Superior temporal gyrus (tissue), 1 donor: ENCODE data around the gene FCMR.
A peak's percentile ranks its signal among the peaks of the same experiment; 100 is the strongest.
"Not testable (repeated sequence)": the region's sequence is repeated elsewhere in the genome, so short reads cannot be mapped to it uniquely, and the experiment has no call there.

ENCODE experiments used
- DNase-seq: peaks from one replicate; pipeline ENCODE4 v3.0.0-alpha.2; 2016; ENCODE audit errors: extremely low spot score

FCMR gene

DNA sequence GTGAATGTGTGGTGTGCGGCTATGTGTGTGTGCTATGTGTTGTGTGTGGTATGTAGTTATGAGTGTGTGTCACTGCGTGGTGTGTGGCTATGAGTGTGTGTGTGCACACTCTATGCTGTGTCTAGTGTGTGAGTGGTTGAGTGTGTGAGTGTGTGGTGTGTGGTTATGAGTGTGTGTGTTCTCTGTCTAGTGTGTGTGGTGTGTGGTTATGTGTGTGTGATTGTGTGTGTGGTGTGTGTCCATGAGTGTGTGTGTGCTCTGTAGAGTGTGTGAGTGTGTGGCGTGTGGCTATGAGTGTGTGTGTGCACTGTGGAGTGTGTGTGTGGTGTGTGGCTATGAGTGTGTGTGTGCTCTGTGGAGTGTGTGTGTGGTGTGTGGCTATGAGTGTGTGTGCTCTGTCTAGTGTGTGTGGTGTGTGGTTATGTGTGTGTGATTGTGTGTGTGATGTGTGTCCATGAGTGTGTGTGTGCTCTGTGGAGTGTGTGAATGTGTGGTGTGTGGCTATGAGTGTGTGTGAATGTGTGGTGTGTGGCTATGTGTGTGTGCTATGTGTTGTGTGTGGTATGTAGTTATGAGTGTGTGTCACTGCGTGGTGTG, 2.3 kb upstream of the FCMR start:
- DNase-seq: not testable (repeated sequence)

DNA sequence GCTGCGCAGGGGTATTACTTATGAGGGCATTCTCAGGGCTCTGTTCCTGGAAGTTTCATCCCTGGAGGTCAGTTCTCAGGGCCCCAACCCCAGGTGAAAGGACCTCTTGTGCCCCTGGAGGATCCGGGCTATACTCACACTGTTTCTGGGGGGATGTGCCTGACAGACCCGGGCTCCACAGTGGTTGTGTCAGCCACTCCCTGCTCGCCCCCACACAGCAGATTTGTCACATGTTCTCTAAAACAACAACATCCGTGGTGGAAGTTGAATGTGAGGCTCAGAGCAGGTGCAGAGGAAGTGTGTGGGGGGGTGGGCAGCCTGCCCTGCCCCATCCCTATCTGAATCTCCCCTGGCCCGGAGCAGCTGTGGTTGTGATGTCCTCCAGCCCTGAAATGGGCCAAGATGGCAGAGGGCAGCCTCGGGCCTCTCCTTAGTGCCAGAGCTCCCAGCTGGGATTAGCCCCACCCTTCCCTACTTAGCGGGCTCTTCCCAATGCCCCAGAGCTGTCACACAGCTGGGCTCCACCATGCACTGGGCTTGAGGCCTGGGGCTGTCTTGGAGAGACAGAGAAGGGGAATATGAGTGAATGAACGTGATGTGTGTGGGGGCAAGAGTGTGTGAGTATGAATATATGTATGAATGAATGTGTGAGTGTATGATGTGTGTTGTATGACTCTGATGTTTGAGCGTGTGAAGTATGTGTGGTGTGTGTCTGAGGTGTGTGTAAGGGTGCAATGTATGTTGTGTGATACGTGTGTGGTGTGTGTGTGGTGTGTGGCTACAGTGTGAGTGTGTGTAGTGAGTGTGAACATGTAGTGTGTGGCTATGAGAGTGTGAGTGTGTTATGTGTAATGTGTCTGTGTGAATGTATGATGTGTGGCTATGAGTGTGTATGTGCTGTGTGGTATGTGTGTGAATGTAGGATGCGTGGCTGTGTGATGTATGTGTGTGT, 1.5 kb upstream of the FCMR start:
- no peak for DNase-seq

DNA sequence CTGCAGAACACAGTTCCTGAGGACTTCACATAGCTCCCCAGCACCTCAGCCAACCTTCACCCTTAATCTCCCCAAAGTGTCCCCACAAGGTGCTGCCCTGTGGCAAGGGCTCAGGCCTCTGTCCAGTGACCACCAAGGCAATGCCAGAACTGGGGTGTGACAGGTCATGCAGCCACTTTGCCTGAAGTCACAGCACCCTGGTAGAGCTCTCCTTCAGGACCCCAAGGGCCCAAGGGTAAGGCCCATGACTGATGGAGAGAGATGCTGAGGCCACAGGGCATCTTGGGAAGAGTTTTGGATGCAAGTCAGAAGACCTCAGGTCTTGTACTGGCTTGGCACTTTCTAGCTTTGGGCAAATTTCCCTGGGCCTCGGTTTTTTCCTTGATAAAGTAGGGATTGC, 783 bp upstream of the FCMR start:
- DNase-seq: no peak

DNA sequence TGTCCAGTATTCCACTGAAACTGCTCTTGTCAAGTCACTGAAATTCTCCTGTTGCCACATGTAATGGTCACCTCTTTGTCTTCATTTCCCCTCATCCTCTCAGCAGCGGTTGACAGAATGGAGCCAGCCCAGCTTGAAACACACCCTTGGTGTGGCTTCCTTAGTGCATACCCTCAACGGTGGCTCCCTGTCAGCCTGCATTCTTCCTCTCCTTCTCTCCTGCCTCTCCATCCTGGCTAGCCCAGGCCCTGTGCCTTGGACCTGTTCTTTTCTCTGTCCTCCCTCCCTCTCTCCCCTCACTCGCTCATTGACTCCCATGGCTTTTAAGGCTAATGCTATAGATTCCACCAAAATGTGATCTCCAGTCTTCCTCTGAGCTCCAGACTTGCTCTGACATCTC, 3.7 kb downstream of the FCMR start:
- no peak for DNase-seq

DNA sequence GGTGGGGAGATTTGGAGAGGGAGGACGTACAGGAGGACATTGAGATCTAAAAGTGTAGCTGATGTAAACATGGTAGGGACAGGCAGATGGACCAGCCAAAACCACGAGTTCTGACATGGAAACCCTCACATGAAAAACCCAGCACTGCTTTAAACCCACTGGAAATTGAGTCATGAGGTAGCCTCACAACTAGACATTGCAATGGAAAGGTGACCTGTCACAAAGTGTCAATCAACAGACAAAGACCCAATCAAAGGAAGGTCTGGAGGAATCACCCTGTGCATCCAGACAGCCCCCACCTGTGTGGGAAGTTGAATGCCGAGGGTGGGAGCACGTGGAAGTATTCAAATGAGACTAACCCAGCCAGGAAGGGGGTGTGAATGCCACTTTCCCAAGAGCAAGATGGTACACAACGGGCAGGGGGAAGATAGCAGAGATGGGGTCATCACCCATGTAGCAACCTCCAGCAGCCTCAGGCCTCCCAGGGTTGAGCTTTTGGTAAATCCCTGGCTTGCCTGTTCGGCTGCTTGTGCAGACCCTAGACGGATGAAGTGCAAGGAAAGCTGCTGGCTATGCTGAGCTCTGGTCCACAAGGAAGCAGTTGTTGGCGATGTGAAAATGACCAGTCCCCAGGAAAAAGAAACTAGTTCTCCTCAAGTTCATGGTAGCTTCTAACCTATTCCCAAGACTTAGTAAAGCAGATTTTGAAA, 5.6 kb downstream of the FCMR start:
- no peak for DNase-seq

DNA sequence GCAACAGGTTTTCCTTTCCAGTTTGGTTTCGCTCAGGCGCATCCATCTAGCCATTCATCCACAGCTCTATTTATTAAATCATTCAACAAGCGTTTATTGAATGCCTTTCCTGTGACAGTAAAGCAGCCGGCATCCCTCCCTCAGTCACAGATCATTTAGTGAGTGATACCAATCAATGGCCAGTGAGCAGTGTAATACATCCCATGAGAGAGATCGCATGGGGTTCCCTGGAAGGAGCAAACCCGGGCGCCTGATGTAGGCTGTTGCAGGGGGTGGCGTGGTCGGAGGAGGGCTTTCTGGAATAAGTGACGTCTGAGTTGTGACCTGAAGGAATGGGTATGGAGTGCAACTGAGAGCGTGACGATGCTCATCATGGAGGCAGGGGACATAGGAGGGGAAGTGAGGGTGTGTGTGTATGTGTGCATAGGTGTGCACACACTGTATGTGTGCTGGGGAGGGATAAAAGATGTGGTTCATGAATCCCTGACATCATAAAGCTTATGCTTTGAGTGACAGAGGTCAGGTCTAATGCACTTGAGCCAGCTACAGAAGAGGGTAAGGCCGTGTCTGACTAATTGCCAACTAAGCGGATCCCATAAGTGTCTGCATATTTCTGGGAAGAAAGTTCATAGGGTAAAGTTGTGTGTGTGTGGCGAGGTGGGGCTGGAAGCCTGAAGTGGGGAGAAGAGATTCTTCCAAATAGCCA, 6.6 kb downstream of the FCMR start:
- DNase-seq: no peak

DNA sequence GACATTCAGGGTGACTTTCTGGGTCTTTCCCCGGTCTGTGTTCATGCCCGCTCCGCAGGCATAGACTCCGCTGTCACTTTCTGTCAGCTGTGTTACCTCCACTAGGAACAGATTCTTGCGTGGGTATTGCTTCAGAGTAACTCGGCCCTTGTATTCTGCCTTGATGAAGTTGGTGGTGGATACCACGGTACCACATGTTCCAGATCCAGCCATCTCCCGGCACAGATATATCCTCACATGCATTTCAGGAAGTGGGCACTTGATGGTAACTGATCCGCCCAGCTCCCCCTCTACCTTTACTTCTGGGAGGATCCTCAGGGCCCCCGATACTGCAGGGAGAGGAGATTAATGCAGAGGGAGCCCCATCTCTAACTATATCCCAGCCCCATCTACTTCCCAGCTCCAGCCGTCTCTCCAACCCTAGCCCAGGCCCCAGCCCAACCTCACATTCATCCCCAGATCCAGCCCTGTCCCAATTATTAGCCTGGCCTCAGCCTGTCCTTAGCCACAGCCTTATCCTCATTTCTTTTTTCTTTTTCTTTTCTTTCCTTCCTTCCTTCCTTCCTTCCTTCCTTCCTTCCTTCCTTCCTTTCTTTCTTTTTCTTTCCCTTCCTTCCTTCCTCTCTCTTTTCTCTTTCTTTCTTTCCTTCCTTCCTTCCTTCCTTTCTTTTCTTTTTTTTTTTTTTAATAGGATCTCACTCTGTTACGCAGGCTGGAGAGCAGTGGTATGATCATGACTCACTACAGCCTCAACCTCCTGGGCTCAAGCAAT, 7.8 kb downstream of the FCMR start:
- no peak for DNase-seq

DNA sequence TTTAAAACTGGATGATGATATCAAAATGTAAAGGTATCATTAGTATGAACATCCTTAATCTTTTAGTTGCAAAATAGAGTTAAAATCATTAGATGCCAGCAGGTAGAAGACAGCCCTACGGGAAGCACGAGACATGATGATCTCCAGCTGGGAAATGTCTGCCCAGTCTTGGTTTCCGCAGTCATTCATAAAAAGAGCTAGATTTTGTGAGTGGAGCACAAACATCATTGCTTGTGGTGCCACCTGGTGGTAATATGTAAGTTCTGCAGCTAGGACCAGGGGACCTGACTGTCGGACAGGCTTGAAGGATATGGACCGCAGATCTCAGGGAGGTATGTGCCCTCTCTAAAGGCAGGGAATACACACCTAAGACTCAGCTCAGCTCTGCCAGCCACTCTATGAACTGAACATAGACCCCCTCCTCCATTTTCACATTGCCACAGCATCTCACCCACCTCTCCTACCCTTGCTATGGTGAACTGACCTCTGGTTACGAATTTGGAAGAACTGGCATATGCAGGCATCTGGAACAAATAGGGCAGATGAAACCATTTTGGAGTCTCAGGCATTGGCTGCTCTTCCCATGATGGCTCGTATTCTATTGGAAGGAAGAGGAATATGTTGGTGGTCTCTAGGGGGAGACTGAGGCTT, 9.2 kb downstream of the FCMR start:
- peak; percentile 95 for DNase-seq

DNA sequence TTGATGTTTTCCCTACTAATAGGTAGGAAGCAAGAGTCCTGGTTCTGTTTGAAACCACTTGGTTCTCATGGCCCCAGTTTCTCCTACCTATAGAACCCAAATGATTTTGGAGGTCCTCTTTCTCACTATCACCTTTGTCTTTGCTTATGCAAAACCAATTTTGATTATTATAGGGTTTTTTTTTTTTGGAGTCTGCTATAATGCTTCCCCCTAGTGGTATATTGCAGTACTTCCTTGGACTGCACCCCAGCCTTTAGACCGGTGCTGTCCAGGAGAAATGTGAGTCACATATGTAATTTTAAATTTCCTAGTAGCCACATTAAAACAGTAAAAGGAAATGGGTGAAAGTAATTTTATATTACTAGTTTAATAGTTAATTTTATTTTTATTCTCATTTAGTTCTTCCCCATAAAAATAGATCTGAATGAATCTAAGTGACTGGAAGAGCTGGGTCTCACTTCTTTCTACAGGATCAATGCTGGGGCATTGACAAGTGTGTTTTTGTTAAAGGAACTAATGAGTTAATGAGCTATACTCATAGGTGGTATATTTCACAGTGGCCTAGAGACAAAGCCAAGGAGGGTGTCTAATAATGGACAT, 10.6 kb downstream of the FCMR start:
- peak; percentile 77 for DNase-seq

DNA sequence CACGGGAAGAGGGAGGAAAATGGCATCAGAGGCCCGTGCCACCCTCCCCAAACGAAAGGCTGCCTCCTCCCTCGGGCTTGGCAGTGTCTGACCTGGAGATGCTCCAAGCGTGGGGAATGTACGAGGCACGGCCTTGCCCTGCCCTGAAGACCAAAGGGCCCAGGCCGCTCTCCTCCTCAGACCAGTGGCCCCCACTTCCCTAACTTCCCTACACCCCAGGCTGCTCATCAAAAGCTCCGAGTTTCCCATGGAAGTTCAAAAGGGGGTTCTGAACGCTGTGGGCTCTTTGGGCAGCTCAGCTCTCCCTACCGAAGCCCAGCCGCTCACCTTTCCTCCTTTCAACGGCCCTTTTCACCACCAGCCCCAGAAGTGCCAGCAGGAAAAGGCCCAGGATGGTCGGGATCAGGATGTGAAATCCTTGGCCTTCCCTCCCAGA, 11.8 kb downstream of the FCMR start:
- no peak for DNase-seq

DNA sequence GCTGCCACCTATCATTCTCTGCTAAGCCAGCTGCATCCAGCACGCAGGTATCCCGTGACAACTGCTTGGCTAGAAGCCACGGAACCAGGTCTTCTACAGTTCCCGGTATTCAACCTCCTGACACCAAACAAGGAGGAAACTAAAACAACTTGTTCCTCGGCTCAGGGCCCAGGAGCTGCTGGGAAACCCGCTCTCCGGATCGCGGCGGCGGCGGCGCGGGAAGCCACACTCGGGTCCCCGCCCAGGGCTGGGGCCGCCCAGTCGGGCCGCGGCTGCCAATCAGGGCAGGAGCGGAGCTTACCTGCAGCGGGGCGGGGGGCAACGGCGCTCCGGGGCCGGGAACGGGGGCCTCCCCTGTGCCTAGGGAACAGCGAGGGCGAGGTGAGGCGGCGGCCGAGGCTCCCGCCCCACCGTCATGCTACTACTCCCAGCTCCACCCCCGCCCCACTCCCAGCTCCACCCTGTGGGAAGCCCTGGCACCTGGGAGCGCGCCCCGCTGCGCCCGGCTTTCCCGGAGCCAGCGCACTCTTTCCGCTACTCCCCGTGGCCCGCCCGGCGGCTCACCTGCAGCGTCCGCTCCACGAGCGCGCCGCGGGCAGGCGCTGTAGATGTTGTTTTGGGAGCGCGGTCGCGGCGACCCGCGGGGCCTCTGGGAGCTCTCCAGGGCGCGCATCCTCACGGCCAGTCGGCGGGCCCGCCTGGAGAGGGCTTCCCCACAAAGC, 12.4 kb downstream of the FCMR start:
- no peak for DNase-seq

DNA sequence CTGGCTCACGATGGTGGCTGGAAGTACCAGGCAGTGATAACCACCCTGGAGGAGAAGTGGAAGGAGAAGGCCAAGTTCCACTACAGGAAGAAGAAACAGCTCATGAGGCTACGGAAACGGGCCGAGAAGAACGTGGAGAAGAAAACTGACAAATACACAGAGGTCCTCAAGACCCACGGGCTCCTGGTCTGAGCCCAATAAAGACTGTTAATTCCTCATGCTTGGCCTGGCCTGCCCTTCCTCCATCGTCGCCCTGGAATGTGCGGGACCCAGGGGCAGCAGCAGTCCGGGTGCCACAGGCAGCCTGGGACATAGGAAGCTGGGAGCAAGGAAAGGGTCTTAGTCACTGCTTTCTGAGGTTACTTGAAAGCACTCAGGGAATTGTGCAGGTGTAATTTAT, 13.7 kb downstream of the FCMR start:
- no peak for DNase-seq

DNA sequence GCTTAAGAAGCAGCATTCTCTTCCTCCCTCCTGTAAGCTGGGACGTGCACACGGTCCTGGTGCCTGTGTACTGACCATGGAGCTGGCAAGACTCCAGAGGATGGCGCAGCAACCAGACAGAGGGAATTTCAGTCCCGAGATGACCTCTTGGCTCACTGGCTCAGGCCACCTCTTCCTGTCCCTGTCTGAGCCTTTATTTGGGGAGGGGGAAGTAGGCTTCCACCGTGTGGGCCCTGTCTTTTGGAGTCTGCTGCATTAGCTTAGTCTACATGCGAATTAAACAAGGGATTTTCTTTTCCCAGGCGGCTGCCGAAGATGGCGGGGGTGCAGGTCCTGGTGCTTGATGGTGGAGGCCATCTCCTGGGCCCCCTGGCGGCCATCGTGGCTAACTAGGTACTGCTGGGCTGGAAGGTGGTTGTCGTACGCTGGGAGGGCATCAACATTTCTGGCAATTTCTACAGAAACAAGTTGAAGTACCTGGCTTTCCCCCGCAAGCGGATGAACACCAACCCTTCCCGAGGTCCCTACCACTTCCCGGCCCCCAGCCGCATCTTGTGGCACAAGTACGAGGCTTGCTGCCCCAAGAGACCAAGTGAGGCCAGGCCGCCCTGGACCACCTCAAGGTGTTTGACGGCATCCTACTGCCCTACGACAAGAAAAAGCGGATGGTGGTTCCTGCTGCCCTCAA, 14.3 kb downstream of the FCMR start:
- no peak for DNase-seq

DNA sequence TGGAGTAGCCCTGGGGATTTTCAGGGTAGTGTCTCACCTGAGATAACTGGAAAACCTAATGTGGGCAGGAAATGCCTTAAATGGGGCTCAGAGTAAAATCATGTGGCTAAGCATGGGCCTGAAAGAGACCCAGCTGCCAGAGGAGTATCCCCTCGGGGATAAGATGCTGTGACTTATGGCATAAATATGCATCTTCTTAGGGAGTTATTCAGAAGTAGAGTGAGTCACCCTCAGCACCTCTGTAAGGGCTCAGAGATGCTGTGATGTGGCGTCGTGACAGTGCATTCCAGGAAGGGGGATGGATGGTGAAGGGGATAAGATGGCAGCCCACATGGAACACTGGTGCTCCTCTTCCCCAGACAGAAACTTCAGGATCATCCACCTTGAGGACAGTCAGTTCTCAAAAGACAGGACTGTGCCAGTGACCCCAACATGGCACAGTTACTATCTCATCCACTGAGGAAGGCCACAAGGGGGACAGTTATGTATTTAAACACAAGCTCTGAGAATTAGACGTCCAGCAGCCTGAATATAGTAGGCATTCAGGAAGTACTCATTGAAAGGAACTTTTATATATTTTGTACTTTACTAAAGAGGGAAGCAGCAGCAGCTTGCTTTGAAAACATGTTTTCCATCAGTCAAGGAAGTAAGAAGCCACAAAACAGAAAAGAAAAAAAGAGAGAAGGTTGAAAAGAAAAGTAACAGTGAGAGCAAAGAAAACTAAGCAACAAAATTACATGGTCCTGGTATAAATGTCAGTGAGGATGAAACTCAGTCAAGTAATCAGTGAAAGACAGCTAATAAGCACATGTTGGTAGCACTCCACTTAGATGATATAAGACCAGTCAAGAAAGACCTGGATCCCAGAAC, 16.2 kb downstream of the FCMR start:
- no peak for DNase-seq

DNA sequence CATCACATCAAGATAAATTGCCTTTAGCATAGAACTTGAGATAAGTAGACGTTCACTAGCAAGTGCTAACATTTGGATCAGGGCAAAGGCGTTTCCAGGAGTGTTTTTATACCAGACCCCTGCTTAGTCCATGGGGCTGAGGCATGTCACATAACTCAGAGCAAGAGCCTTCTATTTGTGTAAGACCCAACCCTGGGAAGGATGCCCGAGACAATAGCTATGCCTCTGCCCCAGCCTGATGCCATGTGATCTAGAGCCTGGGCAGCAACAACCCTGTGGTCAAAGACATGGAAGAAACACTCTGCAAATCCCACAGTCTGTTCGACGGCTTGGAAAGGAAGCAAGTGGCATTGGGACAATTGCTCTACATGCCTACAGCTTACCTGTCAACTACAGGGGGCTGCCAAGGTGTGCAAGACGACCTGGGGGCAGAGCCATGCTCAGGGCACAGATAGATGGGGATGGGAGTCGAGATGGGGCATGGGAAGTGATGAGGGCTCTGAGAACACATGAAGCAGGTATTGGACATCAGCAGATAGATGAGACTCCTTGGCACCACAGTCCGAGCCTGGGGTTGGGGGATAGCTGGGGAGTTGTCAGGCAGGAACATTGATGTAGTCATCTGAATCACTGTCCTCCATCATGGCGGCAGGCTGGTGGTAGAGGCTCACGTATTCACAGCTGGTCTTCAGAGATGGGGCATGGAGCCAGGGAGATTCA, 17.2 kb downstream of the FCMR start:
- no peak for DNase-seq

DNA sequence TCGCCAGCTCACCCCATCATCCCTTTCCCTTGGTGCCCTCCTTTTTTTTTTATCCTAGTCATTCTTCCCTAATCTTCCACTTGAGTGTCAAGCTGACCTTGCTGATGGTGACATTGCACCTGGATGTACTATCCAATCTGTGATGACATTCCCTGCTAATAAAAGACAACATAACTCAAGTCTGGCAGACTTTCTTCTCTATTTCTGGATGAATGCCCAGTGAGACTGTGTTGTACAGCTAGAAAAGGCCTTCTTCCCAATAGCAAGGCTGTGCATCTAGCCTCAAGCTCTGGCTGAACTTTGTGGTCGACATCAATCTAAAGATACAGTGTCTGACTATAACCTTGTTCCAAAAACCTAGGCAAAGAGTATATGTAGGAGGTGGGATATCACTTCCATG, 18.1 kb downstream of the FCMR start:
- no peak for DNase-seq

DNA sequence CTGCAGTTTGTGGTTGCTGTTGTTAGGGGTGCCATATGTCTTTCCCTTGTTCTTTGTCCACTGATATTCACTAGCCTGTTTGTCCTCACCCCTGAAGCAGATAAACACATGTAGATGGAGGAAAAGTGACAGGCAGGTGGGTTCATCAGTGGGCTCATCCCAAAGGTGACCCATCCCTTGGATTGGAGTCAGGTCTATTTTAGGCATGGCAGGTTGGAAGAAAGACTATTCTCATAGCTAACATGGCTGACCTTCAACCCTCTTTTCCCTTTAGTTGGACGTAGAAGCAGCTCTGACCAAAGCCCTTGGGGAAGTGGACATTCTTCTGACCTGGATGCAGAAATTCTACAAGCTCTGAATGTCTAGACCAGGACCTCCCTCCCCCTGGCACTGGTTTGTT, 19.0 kb downstream of the FCMR start:
- no peak for DNase-seq
